Natural killer cell (primary cell): ENCODE results near the gene PTPRT. TPM values are rescaled to one million over a fixed set of nuclear protein-coding genes. Genes with fewer than 3 reads are reported as not detected.

ENCODE experiments used
- ATAC-seq, 3 donors: fragments of 150-1000 bp in 2 of 3; fragments of 200-7000 bp in 1 of 3; cut with Tn5 transposase; 1 replicate in 1 of 3; 2 replicates in 2 of 3; pipeline ENCODE4 v1.10.0; 2021; ENCODE audit warnings: mild to moderate bottlenecking in 2 of 3, moderate library complexity in 2 of 3
- DNase-seq, 2 donors: peaks; one replicate each; pipeline versions ENCODE4 v3.0.0 to v3.0.0-alpha.2; 2013 to 2021; ENCODE audit warnings: mixed read lengths in 1 of 2
- H3K27ac ChIP-seq: one replicate; pipeline ENCODE4 v1.5.1; 2013; ENCODE audit warnings: mild to moderate bottlenecking, low read length
- H3K27me3 ChIP-seq: one replicate; pipeline ENCODE4 v1.6.1; 2013; ENCODE audit warnings: low read length; ENCODE audit not compliant: control insufficient read depth, insufficient read depth
- H3K36me3 ChIP-seq: one replicate; pipeline ENCODE4 v1.6.1; 2013; ENCODE audit warnings: low read length; ENCODE audit not compliant: control insufficient read depth, insufficient read depth
- H3K4me1 ChIP-seq: one replicate; pipeline ENCODE4 v1.6.1; 2013; ENCODE audit warnings: low read length; ENCODE audit not compliant: control insufficient read depth, insufficient read depth
- H3K4me3 ChIP-seq: one replicate; pipeline ENCODE4 v1.5.1; 2013; ENCODE audit warnings: low read length
- H3K9me3 ChIP-seq: one replicate; pipeline ENCODE4 v1.6.1; 2013; ENCODE audit warnings: low read length; ENCODE audit not compliant: control insufficient read depth, insufficient read depth
- H3K27ac Mint-ChIP-seq, 2 donors: one replicate each; pipeline ENCODE4 v1.8.0; 2022; ENCODE audit warnings: mild to moderate bottlenecking in 2 of 2, mixed read lengths in 2 of 2, moderate library complexity in 1 of 2
- H3K27me3 Mint-ChIP-seq, 2 donors: one replicate each; pipeline ENCODE4 v1.8.0; 2022; ENCODE audit warnings: low read depth in 2 of 2, mixed read lengths in 2 of 2
- H3K36me3 Mint-ChIP-seq: one replicate; pipeline ENCODE4 v1.8.0; 2022; ENCODE audit warnings: mixed read lengths
- H3K4me1 Mint-ChIP-seq, 2 donors: one replicate each; pipeline ENCODE4 v1.8.0; 2022; ENCODE audit warnings: mixed read lengths in 2 of 2
- H3K4me3 Mint-ChIP-seq: one replicate; pipeline ENCODE4 v1.8.0; 2022; ENCODE audit warnings: mild to moderate bottlenecking, moderate library complexity, mixed read lengths
- H3K9me3 Mint-ChIP-seq, 2 donors: one replicate each; pipeline ENCODE4 v1.8.0; 2022; ENCODE audit warnings: mixed read lengths in 2 of 2
- CTCF ChIP-seq: fragments of 200-600 bp; IDR thresholded peaks from one replicate; pipeline ENCODE4 v1.8.0; 2022; ENCODE audit warnings: antibody characterized with exemption
- WGBS: methylation state at CpG from one replicate; pipeline ENCODE4 v1.1.7; 2013; ENCODE audit warnings: missing lambda C conversion rate; ENCODE audit not compliant: insufficient coverage; 5-methylcytosine and 5-hydroxymethylcytosine counted together
- intact Hi-C: fragments of 100-400 bp; cut with micrococcal nuclease; formaldehyde crosslinking; loops from one replicate; pipeline ENCODE4 v1.14.2; 2022
- total RNA-seq, 4 donors: library from RNA; stranded (reverse); fragments of 120-200 nt in 1 of 4; gene quantifications; one replicate each; pipeline versions ENCODE4 v1.2.3 to v1.2.4, GENCODE V29; 2013 to 2022

The PTPRT gene
- total RNA-seq, 3 donors from 2014 or later (not counting 1 experiment from before 2014, with no cell fraction given) = not detected

- Mint-ChIP-seq H3K4me1 (peaks cover 0 to 5% of the 10 kb centered on the region in 2 donors), H3K27me3 (no peaks in the 10 kb centered on the region), H3K4me3 (no peak overlapping the region), H3K9me3 (peaks cover 3 to 4% of the 10 kb centered on the region in 2 donors), H3K36me3 (no peaks in the 10 kb centered on the region), H3K27ac (no peak overlapping the region)
- no peaks in the 10 kb centered on the region for H3K27me3 ChIP-seq
- H3K4me1 ChIP-seq = no peaks in the 10 kb centered on the region
- no peaks in the 10 kb centered on the region for H3K9me3 ChIP-seq
- TF ChIP-seq CTCF = no peak
- no peak for DNase-seq
- H3K36me3 ChIP-seq = no peaks in the 10 kb centered on the region
- H3K27ac ChIP-seq = no peak overlapping the region
- no peak for ATAC-seq
- intact Hi-C loops = no loop called here
- no peak overlapping the region for H3K4me3 ChIP-seq
- 23% methylated on average over 2 of the region's 3 CpGs for WGBS
These were observed 640.2 kb downstream of the PTPRT start for GRCh38 chr20:42549496-42549895.

- no peak overlapping the region for H3K27ac Mint-ChIP-seq
- TF ChIP-seq CTCF = no peak
- no peaks in the 10 kb centered on the region for H3K36me3 ChIP-seq
- no peaks in the 10 kb centered on the region for H3K4me1 Mint-ChIP-seq
- H3K27me3 Mint-ChIP-seq = no peaks in the 10 kb centered on the region
- ATAC-seq = no peak
- H3K27me3 ChIP-seq = no peaks in the 10 kb centered on the region
- no peaks in the 10 kb centered on the region for H3K36me3 Mint-ChIP-seq
- 93% methylated on average over 5 of the region's 5 CpGs for WGBS
- no peaks in the 10 kb centered on the region for H3K4me1 ChIP-seq
- H3K27ac ChIP-seq = no peak overlapping the region
- intact Hi-C loops = no loop called here
- H3K4me3 Mint-ChIP-seq = no peak overlapping the region
- H3K4me3 ChIP-seq = no peak overlapping the region
- peaks cover 0 to 5% of the 10 kb centered on the region in 2 donors for H3K9me3 Mint-ChIP-seq
- H3K9me3 ChIP-seq = no peaks in the 10 kb centered on the region
- DNase-seq = no peak
These were observed 644.8 kb downstream of the PTPRT start for GRCh38 chr20:42544926-42545325.

GRCh38 chr20:42532831-42533230, 656.9 kb downstream of the PTPRT start:
- Mint-ChIP-seq H3K4me3 (no peak overlapping the region), H3K27ac (no peak overlapping the region), H3K9me3 (peaks cover 0 to 3% of the 10 kb centered on the region in 2 donors), H3K4me1 (no peaks in the 10 kb centered on the region), H3K36me3 (no peaks in the 10 kb centered on the region), H3K27me3 (no peaks in the 10 kb centered on the region)
- TF ChIP-seq CTCF = no peak
- DNase-seq (no peak), ATAC-seq (no peak)
- Histone ChIP-seq H3K36me3 (no peaks in the 10 kb centered on the region), H3K27ac (no peak overlapping the region), H3K4me3 (no peak overlapping the region), H3K4me1 (no peaks in the 10 kb centered on the region), H3K9me3 (no peaks in the 10 kb centered on the region), H3K27me3 (no peaks in the 10 kb centered on the region)
- 77% methylated on average over 9 of the region's 9 CpGs for WGBS
- intact Hi-C loops = no loop called here

GRCh38 chr20:42531508-42531961, 658.2 kb downstream of the PTPRT start:
- Histone ChIP-seq H3K27ac (no peak overlapping the region), H3K27me3 (no peaks in the 10 kb centered on the region), H3K9me3 (no peaks in the 10 kb centered on the region), H3K36me3 (no peaks in the 10 kb centered on the region), H3K4me1 (no peaks in the 10 kb centered on the region), H3K4me3 (no peak overlapping the region)
- Mint-ChIP-seq H3K27me3 (no peaks in the 10 kb centered on the region), H3K27ac (no peak overlapping the region), H3K9me3 (peaks cover 0 to 3% of the 10 kb centered on the region in 2 donors), H3K36me3 (no peaks in the 10 kb centered on the region), H3K4me1 (no peaks in the 10 kb centered on the region), H3K4me3 (no peak overlapping the region)
- TF ChIP-seq CTCF = no peak
- intact Hi-C loops = no loop called here
- WGBS = 55% methylated on average over 7 of the region's 7 CpGs
- no peak for DNase-seq
- no peak for ATAC-seq
